DND-41 (cell line): Measurements from ENCODE around the gene PLA2G2D.

Experiments
- ATAC-seq: fragments of 200-7000 bp; cut with Tn5 transposase; 3 replicates; pipeline ENCODE4 v1.9.1; 2021; ENCODE audit warnings: low read depth; ENCODE audit not compliant: insufficient read depth
- DNase-seq: peaks from one replicate; pipeline ENCODE4 v3.0.0-alpha.2; 2020
- H2AFZ ChIP-seq: 2 replicates; pipeline ENCODE4 v1.6.0; 2012; ENCODE audit warnings: low read depth, low read length
- H3K27ac ChIP-seq: 2 replicates; pipeline ENCODE4 v1.5.1; 2012; ENCODE audit warnings: low read length, inconsistent platforms
- H3K27me3 ChIP-seq: fragments of 200-600 bp; sonication (generic); 2 replicates; pipeline ENCODE4 v1.6.0; 2012; ENCODE audit warnings: low read length, mild to moderate bottlenecking, inconsistent platforms; ENCODE audit not compliant: insufficient read depth, poor library complexity
- H3K36me3 ChIP-seq: 2 replicates; pipeline ENCODE4 v1.5.1; 2012; ENCODE audit warnings: low read length, inconsistent platforms; ENCODE audit not compliant: insufficient read depth
- H3K4me1 ChIP-seq: 2 replicates; pipeline ENCODE4 v1.5.1; 2012; ENCODE audit warnings: mild to moderate bottlenecking, low read length; ENCODE audit not compliant: insufficient read depth
- H3K4me2 ChIP-seq: 2 replicates; pipeline ENCODE4 v1.6.0; 2012; ENCODE audit warnings: mild to moderate bottlenecking, moderate library complexity, low read length, inconsistent platforms; ENCODE audit not compliant: insufficient read depth
- H3K4me3 ChIP-seq, 2 experiments: fragments of 200-600 bp in 1 of 2; shearing (Covaris generic) in 1 of 2; 2 replicates each; pipeline ENCODE4 v1.5.1; 2012 to 2016; ENCODE audit warnings: inconsistent platforms in 2 of 2, low read length in 2 of 2, mild to moderate bottlenecking in 2 of 2, low read depth in 1 of 2, moderate library complexity in 1 of 2
- H3K79me2 ChIP-seq: 2 replicates; pipeline ENCODE4 v1.6.0; 2012; ENCODE audit warnings: low read length, inconsistent platforms; ENCODE audit not compliant: insufficient read depth
- H3K9ac ChIP-seq: 2 replicates; pipeline ENCODE4 v1.6.0; 2012; ENCODE audit warnings: low read depth, mild to moderate bottlenecking, inconsistent platforms, low read length, moderate library complexity
- H3K9me3 ChIP-seq: 2 replicates; pipeline ENCODE4 v1.5.1; 2012; ENCODE audit warnings: low read length, moderate library complexity, mild to moderate bottlenecking, inconsistent platforms; ENCODE audit not compliant: insufficient read depth, severe bottlenecking
- H4K20me1 ChIP-seq: 2 replicates; pipeline ENCODE4 v1.6.0; 2012; ENCODE audit warnings: low read length; ENCODE audit not compliant: insufficient read depth
- CTCF ChIP-seq: IDR thresholded peaks from 2 replicates; pipeline ENCODE4 v1.5.1; 2012; ENCODE audit warnings: borderline replicate concordance, low read length, moderate library complexity, mild to moderate bottlenecking; ENCODE audit not compliant: poor library complexity, severe bottlenecking; ENCODE audit errors: extremely low read depth
- EZH2 ChIP-seq: IDR thresholded peaks from 3 replicates; pipeline ENCODE4 v1.6.1; 2012; ENCODE audit warnings: borderline replicate concordance, low read depth, mild to moderate bottlenecking, moderate library complexity, low read length, inconsistent platforms; ENCODE audit not compliant: severe bottlenecking

Gene PLA2G2D

GRCh38 chr1:20109223-20109856 lies 10.0 kb downstream of the PLA2G2D start:
- Histone ChIP-seq H4K20me1 (peaks cover 4% of the 10 kb centered on the region; the same call in 1 of the 2 replicates), H3K27me3 (peaks cover 2% of the 10 kb centered on the region), H3K4me1 (no peaks in the 10 kb centered on the region), H3K4me2 (no peak overlapping the region), H3K36me3 (no peaks in the 10 kb centered on the region), H3K27ac (no peak overlapping the region), H3K9ac (no peak overlapping the region), H3K9me3 (no peaks in the 10 kb centered on the region), H3K4me3 (no peak overlapping the region), H3K79me2 (no peaks in the 10 kb centered on the region), H2AFZ (no peak overlapping the region)
- TF ChIP-seq EZH2 (no peak), CTCF (no peak)
- DNase-seq: no peak
- ATAC-seq: no peak

- ATAC-seq (no peak), DNase-seq (no peak)
- Histone ChIP-seq H3K4me1 (no peaks in the 10 kb centered on the region), H3K27me3 (peaks cover 2% of the 10 kb centered on the region), H2AFZ (no peak overlapping the region), H4K20me1 (peaks cover 4% of the 10 kb centered on the region; the same call in 1 of the 2 replicates), H3K4me2 (no peak overlapping the region), H3K36me3 (no peaks in the 10 kb centered on the region), H3K79me2 (no peaks in the 10 kb centered on the region), H3K9ac (no peak overlapping the region), H3K9me3 (no peaks in the 10 kb centered on the region), H3K27ac (no peak overlapping the region), H3K4me3 (no peak overlapping the region)
- TF ChIP-seq EZH2: no peak
- no peak for TF ChIP-seq CTCF
Measured at GRCh38 chr1:20108366-20109123, 10.8 kb downstream of the PLA2G2D start.

GRCh38 chr1:20107796-20108195 lies 11.5 kb downstream of the PLA2G2D start:
- no peak for ATAC-seq

More at GRCh38 chr1:20107796-20108195, 11.5 kb downstream of the PLA2G2D start:
- TF ChIP-seq EZH2 (no peak), CTCF (no peak)
- H3K4me1 ChIP-seq: no peaks in the 10 kb centered on the region
- no peak overlapping the region for H3K27ac ChIP-seq
- no peak overlapping the region for H3K4me3 ChIP-seq
- peaks cover 4% of the 10 kb centered on the region; the same call in 1 of the 2 replicates for H4K20me1 ChIP-seq
- no peak for DNase-seq
- no peak overlapping the region for H2AFZ ChIP-seq
- H3K4me2 ChIP-seq: no peak overlapping the region
- no peak overlapping the region for H3K9ac ChIP-seq
- no peaks in the 10 kb centered on the region for H3K9me3 ChIP-seq
- peaks cover 2% of the 10 kb centered on the region for H3K27me3 ChIP-seq
- no peaks in the 10 kb centered on the region for H3K79me2 ChIP-seq
- no peaks in the 10 kb centered on the region for H3K36me3 ChIP-seq
